ENCODE measurements around the gene TEX51. TPM values are rescaled to one million over a fixed set of nuclear protein-coding genes. Genes with fewer than 3 reads are reported as not detected.

TEX51 gene
- total RNA-seq, 2 experiments from 2014 or later, result not detected

DNA sequence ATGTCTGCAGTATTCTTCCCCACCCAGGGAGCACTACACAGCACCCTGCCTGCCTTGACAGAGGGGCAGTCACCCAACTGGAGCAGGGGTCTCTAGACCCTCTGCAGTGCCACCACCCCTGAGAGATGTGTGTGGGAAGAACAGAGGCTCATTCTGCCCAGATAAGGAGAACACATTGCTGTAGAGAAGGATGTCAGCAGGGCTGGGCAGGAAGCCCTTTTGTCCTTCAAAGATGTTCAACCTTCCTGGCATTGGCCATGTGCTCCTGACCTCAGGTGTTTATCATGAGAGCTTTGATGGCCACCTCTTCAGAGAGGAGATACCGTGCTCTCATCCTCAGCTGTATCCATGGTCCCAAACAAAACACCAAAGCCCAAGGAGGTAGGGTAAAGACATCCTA lies 4.6 kb upstream of the TEX51 start:
- Histone ChIP-seq H3K4me3 (ENCODE audit: low read depth, low read length, poor library complexity, severe bottlenecking) (no peak overlapping the region), H3K4me1 (ENCODE audit: insufficient read depth, low read length, poor library complexity, severe bottlenecking) (no peaks in the 10 kb centered on the region), H3K36me3 (ENCODE audit: insufficient read depth, low read length) (no peaks in the 10 kb centered on the region), H3K4me2 (ENCODE audit: low read length) (no peak overlapping the region), H3K79me2 (ENCODE audit: insufficient read depth, low read depth, low read length) (no peaks in the 10 kb centered on the region), H4K20me1 (ENCODE audit: insufficient read depth, low read length) (no peaks in the 10 kb centered on the region), H3K27ac (ENCODE audit: low read depth, low read length, poor library complexity, severe bottlenecking) (no peak overlapping the region), H3K9me3 (ENCODE audit: low read length) (no peaks in the 10 kb centered on the region), H3K9me2 (ENCODE audit: insufficient read depth, low read length) (no peaks in the 10 kb centered on the region), H2AFZ (ENCODE audit: low read length) (no peak overlapping the region)
- DNase-seq (ENCODE audit: low spot score), result no peak
- CTCF ChIA-PET (ENCODE audit: unreplicated experiment), result no interaction called here
- POLR2A ChIA-PET, result no interaction called here
- intact Hi-C loops (cut with micrococcal nuclease; ENCODE audit: unreplicated experiment), result no loop called here
- TF ChIP-seq EZH2phosphoT487 (IDR thresholded peaks at IDR 0.05; ENCODE audit: borderline replicate concordance, low read depth, low read length) (no peak), CTCF (conservative IDR thresholded peaks at IDR 0.05; ENCODE audit: low read length) (no peak)
- no TSS peak for BruUV-seq (replicated peaks)

DNA sequence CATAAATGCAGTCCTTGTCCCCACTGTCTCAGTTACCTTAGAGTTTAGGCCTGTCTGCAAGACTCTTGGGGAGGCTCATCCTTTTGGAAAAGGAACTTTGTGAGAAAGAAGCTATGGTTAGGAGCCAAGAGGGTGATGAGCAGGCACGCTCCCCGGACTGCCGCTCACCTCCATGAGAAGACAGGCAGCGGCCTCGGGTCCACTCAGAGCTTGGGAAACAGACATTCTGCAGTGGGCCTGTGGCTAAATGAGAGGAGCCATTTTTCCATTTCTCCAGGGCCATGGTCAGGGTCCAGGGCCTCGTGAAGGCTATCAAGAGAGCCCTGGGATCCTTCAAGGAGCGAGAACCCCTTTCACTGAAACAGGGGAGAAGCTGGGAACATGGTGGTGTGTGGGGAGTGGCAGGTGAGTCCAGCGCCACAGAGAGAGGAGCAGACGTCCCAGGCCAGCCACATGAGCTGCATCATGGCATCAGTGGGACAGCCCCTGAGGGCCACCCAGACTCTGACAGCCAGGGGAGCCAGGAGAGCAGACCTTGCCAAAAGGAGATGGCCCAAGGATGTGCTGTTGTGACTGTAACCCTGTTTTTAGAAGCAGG lies 4.0 kb upstream of the TEX51 start:
- H3K4me3 ChIP-seq (ENCODE audit: low read depth, low read length, poor library complexity, severe bottlenecking), result no peak overlapping the region
- H3K4me1 ChIP-seq (ENCODE audit: insufficient read depth, low read length, poor library complexity, severe bottlenecking), result no peaks in the 10 kb centered on the region
- H4K20me1 ChIP-seq (ENCODE audit: insufficient read depth, low read length), result no peaks in the 10 kb centered on the region
- H3K79me2 ChIP-seq (ENCODE audit: insufficient read depth, low read depth, low read length), result no peaks in the 10 kb centered on the region
- H3K9me3 ChIP-seq (ENCODE audit: low read length), result no peaks in the 10 kb centered on the region
- H2AFZ ChIP-seq (ENCODE audit: low read length), result no peak overlapping the region
- H3K4me2 ChIP-seq (ENCODE audit: low read length), result no peak overlapping the region
- no peaks in the 10 kb centered on the region for H3K9me2 ChIP-seq (ENCODE audit: insufficient read depth, low read length)
- no TSS peak for BruUV-seq (replicated peaks)
- intact Hi-C loops (cut with micrococcal nuclease; ENCODE audit: unreplicated experiment), result no loop called here
- CTCF ChIA-PET (ENCODE audit: unreplicated experiment), result no interaction called here
- POLR2A ChIA-PET, result no interaction called here
- TF ChIP-seq EZH2phosphoT487 (IDR thresholded peaks at IDR 0.05; ENCODE audit: borderline replicate concordance, low read depth, low read length) (no peak), CTCF (conservative IDR thresholded peaks at IDR 0.05; ENCODE audit: low read length) (no peak)
- no peak overlapping the region for H3K27ac ChIP-seq (ENCODE audit: low read depth, low read length, poor library complexity, severe bottlenecking)
- no peaks in the 10 kb centered on the region for H3K36me3 ChIP-seq (ENCODE audit: insufficient read depth, low read length)
- no peak for DNase-seq (ENCODE audit: low spot score)

DNA sequence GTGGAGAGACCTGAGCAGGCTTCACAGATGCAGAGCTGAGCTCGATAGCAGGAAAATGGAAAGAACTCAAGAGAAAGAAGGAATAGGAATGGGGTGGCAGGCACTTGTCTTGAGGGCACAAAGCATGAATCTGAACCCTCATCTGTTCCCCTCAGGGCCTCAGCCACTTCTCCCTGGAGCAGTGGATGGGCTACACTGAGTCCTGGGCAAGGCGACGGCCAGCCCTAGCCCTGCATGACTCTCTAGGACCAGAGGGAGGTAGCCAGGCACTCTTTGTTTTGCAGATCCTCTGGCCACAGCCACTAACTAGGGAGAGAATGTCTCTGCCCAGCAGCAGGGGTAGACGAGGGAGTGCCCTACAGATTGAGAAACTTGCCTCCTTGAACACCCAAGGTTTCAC lies 3.4 kb upstream of the TEX51 start:
- ChIA-PET POLR2A (no interaction called here), CTCF (ENCODE audit: unreplicated experiment) (no interaction called here)
- H3K27ac ChIP-seq (ENCODE audit: low read depth, low read length, poor library complexity, severe bottlenecking), result no peak overlapping the region
- no peak overlapping the region for H3K4me2 ChIP-seq (ENCODE audit: low read length)
- no peaks in the 10 kb centered on the region for H3K9me2 ChIP-seq (ENCODE audit: insufficient read depth, low read length)
- H3K4me3 ChIP-seq (ENCODE audit: low read depth, low read length, poor library complexity, severe bottlenecking), result no peak overlapping the region
- intact Hi-C loops (cut with micrococcal nuclease; ENCODE audit: unreplicated experiment), result no loop called here
- no peaks in the 10 kb centered on the region for H3K36me3 ChIP-seq (ENCODE audit: insufficient read depth, low read length)
- no peaks in the 10 kb centered on the region for H3K9me3 ChIP-seq (ENCODE audit: low read length)
- no peaks in the 10 kb centered on the region for H3K4me1 ChIP-seq (ENCODE audit: insufficient read depth, low read length, poor library complexity, severe bottlenecking)
- no peaks in the 10 kb centered on the region for H3K79me2 ChIP-seq (ENCODE audit: insufficient read depth, low read depth, low read length)
- BruUV-seq (replicated peaks), result no TSS peak
- no peak for DNase-seq (ENCODE audit: low spot score)
- H2AFZ ChIP-seq (ENCODE audit: low read length), result no peak overlapping the region
- TF ChIP-seq EZH2phosphoT487 (IDR thresholded peaks at IDR 0.05; ENCODE audit: borderline replicate concordance, low read depth, low read length), result no peak
- TF ChIP-seq CTCF (conservative IDR thresholded peaks at IDR 0.05; ENCODE audit: low read length), result no peak
- no peaks in the 10 kb centered on the region for H4K20me1 ChIP-seq (ENCODE audit: insufficient read depth, low read length)

Measured in OCI-LY7 (cell line).